Right atrium auricular region (tissue), 2 donors: Measurements from ENCODE around the gene PRKCZ. TPM values are rescaled to one million over a fixed set of nuclear protein-coding genes. Genes with fewer than 3 reads are reported as not detected.

Source experiments
- DNase-seq: peaks from one replicate; pipeline ENCODE4 v3.0.0-alpha.2; 2019; ENCODE audit warnings: low spot score
- H3K27ac ChIP-seq, 2 donors: fragments of 200-600 bp; sonication (generic); 1 replicate in 1 of 2; 2 replicates in 1 of 2; pipeline ENCODE4 v1.5.1; 2016 to 2019
- H3K27me3 ChIP-seq, 2 donors: fragments of 200-600 bp; sonication (generic); one replicate each; pipeline versions ENCODE4 v1.5.1 to v1.6.0; 2017 to 2019
- H3K36me3 ChIP-seq: fragments of 200-600 bp; sonication (generic); one replicate; pipeline ENCODE4 v1.5.1; 2016
- H3K4me1 ChIP-seq, 2 donors: fragments of 200-600 bp; sonication (generic); one replicate each; pipeline versions ENCODE4 v1.5.1 to v1.6.0; 2017 to 2019
- H3K4me3 ChIP-seq, 2 donors: fragments of 200-600 bp; sonication (generic); 1 replicate in 1 of 2; 2 replicates in 1 of 2; pipeline ENCODE4 v1.5.1; 2017 to 2019; ENCODE audit warnings: mild to moderate bottlenecking in 1 of 2, moderate library complexity in 1 of 2
- H3K9me3 ChIP-seq, 2 donors: fragments of 200-600 bp; sonication (generic); one replicate each; pipeline ENCODE4 v1.5.1; 2019
- total RNA-seq, 2 donors: library from RNA; depleted of rRNA; stranded (reverse); fragments of >200 nt; gene quantifications; one replicate each; pipeline ENCODE4 v1.1.0, GENCODE V29; 2016
- TF ChIP-seq, protein P1 (sequence below), 2 donors: fragments of 200-600 bp; sonication (generic); IDR thresholded peaks; one replicate each; pipeline ENCODE4 v1.5.1; 2019; ENCODE audit warnings: antibody characterized with exemption in 2 of 2

PRKCZ gene
- total RNA-seq, 2 donors from 2014 or later, result 15.3 to 16.4 TPM

DNA sequence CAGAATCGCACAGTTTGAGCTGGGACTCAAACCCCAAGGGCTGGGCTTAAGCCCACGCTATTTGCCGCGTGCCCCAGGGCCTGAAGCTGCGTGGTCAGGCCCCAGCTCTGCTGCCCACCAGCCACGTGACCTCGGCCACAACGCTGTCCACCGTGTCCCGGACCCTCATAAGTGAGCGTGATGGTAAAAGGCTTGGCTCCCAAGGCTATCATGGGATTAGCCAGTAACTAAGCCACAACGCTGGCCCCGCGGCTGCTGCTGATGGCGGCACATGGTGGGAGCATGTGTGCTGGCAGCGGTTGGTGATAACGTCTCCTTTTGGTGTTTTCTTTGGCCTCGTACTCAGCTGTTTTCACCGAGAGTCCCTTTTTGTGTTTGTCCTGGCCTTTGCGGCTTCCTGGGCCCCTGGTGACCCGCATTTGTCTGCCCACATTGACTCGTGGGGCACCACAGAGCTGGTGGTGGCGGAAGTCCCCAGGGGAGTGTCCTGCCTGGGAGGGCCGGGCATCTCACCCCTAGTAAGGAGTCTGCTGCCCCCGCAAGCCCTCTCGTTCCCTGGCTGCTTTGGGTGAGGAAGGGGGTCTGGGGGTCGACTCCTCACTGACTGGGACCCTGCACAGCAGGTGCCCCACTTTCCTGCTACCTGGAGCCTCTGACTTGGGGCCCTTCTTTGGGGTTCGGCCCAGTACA, 29.3 kb downstream of the PRKCZ start:
- TF ChIP-seq, protein P1, sequence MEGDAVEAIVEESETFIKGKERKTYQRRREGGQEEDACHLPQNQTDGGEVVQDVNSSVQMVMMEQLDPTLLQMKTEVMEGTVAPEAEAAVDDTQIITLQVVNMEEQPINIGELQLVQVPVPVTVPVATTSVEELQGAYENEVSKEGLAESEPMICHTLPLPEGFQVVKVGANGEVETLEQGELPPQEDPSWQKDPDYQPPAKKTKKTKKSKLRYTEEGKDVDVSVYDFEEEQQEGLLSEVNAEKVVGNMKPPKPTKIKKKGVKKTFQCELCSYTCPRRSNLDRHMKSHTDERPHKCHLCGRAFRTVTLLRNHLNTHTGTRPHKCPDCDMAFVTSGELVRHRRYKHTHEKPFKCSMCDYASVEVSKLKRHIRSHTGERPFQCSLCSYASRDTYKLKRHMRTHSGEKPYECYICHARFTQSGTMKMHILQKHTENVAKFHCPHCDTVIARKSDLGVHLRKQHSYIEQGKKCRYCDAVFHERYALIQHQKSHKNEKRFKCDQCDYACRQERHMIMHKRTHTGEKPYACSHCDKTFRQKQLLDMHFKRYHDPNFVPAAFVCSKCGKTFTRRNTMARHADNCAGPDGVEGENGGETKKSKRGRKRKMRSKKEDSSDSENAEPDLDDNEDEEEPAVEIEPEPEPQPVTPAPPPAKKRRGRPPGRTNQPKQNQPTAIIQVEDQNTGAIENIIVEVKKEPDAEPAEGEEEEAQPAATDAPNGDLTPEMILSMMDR (IDR thresholded peaks at IDR 0.05), result no peak
- Histone ChIP-seq H3K36me3 (no peaks in the 10 kb centered on the region), H3K4me3 (no peak overlapping the region), H3K27me3 (no peaks in the 10 kb centered on the region), H3K9me3 (peaks cover 0 to 17% of the 10 kb centered on the region in 2 donors), H3K4me1 (no peaks in the 10 kb centered on the region), H3K27ac (no peak overlapping the region)
- no peak for DNase-seq

DNA sequence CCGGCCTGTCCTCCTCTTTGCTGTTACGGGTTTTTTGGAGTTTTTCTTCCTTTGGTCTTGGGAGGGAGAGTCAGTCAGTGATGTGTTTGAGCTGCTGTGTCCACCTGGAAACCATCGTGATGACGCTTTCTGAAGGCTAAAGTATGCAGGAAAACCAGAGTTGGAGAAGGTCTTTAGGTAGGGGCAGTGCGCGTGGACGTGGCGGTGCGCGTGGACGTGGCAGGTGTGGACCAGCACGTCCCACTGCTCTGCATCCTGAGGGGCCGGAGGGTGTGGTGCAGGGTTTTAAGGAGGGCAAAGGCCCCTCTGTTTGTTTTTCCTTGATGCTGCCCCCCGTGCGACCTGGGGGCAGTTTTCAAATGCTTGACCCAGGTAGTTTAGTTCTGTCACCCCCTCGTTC, 29.9 kb downstream of the PRKCZ start:
- Histone ChIP-seq H3K9me3 (peaks cover 0 to 17% of the 10 kb centered on the region in 2 donors), H3K4me3 (no peak overlapping the region), H3K27me3 (no peaks in the 10 kb centered on the region), H3K27ac (no peak overlapping the region), H3K36me3 (no peaks in the 10 kb centered on the region), H3K4me1 (no peaks in the 10 kb centered on the region)
- TF ChIP-seq, protein P1 (IDR thresholded peaks at IDR 0.05), result no peak
- DNase-seq, result no peak

DNA sequence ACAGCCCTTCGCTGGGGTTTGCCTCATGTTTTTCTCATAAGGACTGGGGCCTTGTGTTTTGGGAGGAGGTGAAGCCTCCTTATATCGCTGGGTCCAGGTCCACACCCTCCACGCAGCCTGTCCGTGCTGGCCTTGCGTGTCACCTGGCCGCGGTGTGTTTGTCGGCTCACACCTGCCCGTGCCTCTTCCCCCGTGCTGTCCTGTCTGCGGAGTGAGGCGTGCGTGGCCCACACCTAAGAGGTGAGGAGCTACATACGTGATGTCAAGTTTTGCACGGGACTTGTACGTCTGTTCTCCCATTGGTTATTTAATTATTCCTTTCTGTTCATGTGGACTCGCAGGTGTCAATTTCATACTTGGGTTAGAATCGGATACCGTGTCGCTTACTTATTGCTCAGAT, 30.7 kb downstream of the PRKCZ start:
- H3K27me3 ChIP-seq, result no peaks in the 10 kb centered on the region
- H3K9me3 ChIP-seq, result peaks cover 0 to 17% of the 10 kb centered on the region in 2 donors
- no peak overlapping the region for H3K27ac ChIP-seq
- DNase-seq, result no peak
- TF ChIP-seq, protein P1 (IDR thresholded peaks at IDR 0.05), result no peak
- H3K4me3 ChIP-seq, result no peak overlapping the region
- no peaks in the 10 kb centered on the region for H3K36me3 ChIP-seq
- H3K4me1 ChIP-seq, result no peaks in the 10 kb centered on the region

DNA sequence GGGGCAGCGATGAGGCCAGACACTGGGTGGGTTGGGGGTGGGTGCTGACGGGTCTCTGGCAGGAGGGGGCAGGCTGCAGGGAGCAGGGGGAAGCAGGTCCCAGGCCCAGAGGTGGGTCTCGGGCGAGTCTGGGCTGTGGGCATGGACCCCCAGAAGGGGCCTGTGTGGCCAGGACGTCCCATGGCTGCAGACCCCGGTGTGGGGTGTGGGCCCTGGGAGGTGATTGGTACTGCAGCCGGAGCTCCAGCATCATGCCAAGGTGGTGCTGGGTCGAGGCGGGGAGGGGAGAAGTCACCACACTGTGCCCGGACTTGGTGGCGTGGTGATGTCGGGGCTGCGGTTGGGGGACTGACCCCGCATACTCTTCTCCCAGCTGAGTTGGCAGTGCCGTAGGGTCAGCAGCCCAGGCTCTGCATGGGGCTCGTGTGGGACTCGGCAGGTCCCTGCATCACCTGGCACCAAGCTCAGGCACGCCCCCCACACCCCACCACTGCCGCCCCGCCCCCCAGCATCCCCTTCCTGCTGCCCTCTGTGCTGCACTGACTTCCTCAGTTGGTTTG, 31.2 kb downstream of the PRKCZ start:
- H3K4me1 ChIP-seq, result no peaks in the 10 kb centered on the region
- H3K9me3 ChIP-seq, result peaks cover 0 to 17% of the 10 kb centered on the region in 2 donors
- no peak overlapping the region for H3K4me3 ChIP-seq
- no peak overlapping the region for H3K27ac ChIP-seq
- no peaks in the 10 kb centered on the region for H3K27me3 ChIP-seq
- DNase-seq, result no peak
- TF ChIP-seq, protein P1 (IDR thresholded peaks at IDR 0.05), result no peak
- no peaks in the 10 kb centered on the region for H3K36me3 ChIP-seq

DNA sequence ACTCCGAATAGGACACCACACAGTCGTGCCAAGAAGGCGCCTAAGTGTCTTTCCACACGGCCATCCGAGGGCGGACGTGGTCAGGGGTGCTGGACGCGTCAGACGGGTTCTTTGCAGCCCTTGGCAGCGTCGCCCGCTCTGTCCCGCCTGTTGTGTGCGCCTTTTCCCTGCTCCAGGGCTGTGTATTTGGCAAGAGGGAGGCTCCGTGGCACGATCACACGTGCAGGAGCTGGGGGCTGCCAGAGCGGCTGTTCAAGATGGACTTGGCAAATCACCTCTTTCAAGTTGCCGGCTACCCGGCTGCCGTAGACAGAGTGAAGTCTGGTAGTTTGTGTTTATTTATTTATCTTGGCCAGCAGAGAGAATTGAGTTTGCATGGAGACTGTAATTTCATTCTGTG, 31.9 kb downstream of the PRKCZ start:
- Histone ChIP-seq H3K4me1 (no peaks in the 10 kb centered on the region), H3K27ac (no peak overlapping the region), H3K9me3 (peaks cover 0 to 17% of the 10 kb centered on the region in 2 donors), H3K4me3 (no peak overlapping the region), H3K36me3 (no peaks in the 10 kb centered on the region), H3K27me3 (no peaks in the 10 kb centered on the region)
- no peak for DNase-seq
- TF ChIP-seq, protein P1 (IDR thresholded peaks at IDR 0.05), result no peak
